WTC11 (cell line): ENCODE results near the gene CADM1. TPM values are rescaled to one million over a fixed set of nuclear protein-coding genes. Genes with fewer than 3 reads are reported as not detected.

Source experiments
- ATAC-seq: fragments of 200-7000 bp; cut with Tn5 transposase; 2 replicates; pipeline ENCODE4 v1.10.0; 2021; ENCODE audit warnings: mild to moderate bottlenecking, moderate library complexity
- CTCF ChIA-PET: fragments of 300-600 bp; sonication (Branson Sonifier 250); formaldehyde crosslinking; loops from one replicate; lab custom pipeline; 2021; ENCODE audit warnings: antibody characterized with exemption; lab: Charles Lee
- POLR2A ChIA-PET: fragments of 350-600 bp; sonication (Branson Sonifier 250); formaldehyde crosslinking; loops from one replicate; lab custom pipeline; 2021; ENCODE audit warnings: antibody characterized with exemption; lab: Charles Lee
- DNase-seq: peaks from one replicate; pipeline ENCODE4 v3.0.0; 2021; ENCODE audit warnings: low spot score
- H3K27ac Mint-ChIP-seq: 2 replicates; pipeline ENCODE4 v1.8.0; 2021; ENCODE audit warnings: mixed read lengths
- H3K27me3 Mint-ChIP-seq: 2 replicates; pipeline ENCODE4 v1.8.0; 2021; ENCODE audit warnings: low read depth, mild to moderate bottlenecking, moderate library complexity, mixed read lengths
- H3K36me3 Mint-ChIP-seq: 2 replicates; pipeline ENCODE4 v1.8.0; 2021; ENCODE audit warnings: mixed read lengths
- H3K4me1 Mint-ChIP-seq: 2 replicates; pipeline ENCODE4 v1.8.0; 2022; ENCODE audit warnings: mixed read lengths
- H3K4me3 Mint-ChIP-seq: 2 replicates; pipeline ENCODE4 v1.8.0; 2021; ENCODE audit warnings: mild to moderate bottlenecking, moderate library complexity, mixed read lengths
- H3K9me3 Mint-ChIP-seq: 2 replicates; pipeline ENCODE4 v1.8.0; 2021; ENCODE audit warnings: mixed read lengths
- AFF4 ChIP-seq: sonication (generic); formaldehyde crosslinking; IDR thresholded peaks from 2 replicates; pipeline ENCODE4 v1.8.1; 2023; ENCODE audit warnings: mild to moderate bottlenecking, missing genetic modification reagents, borderline replicate concordance
- CBFB ChIP-seq: sonication (generic); formaldehyde crosslinking; IDR thresholded peaks from 2 replicates; pipeline ENCODE4 v1.8.1; 2022; ENCODE audit warnings: mild to moderate bottlenecking, low read depth, missing genetic modification reagents
- CREB1 ChIP-seq: sonication (generic); formaldehyde crosslinking; IDR thresholded peaks from 2 replicates; pipeline ENCODE4 v1.8.0; 2023; ENCODE audit warnings: mild to moderate bottlenecking, missing genetic modification reagents
- E2F4 ChIP-seq: sonication (generic); formaldehyde crosslinking; IDR thresholded peaks from 2 replicates; pipeline ENCODE4 v1.8.1; 2022; ENCODE audit warnings: low read depth, mild to moderate bottlenecking, moderate library complexity, missing genetic modification reagents, borderline replicate concordance
- ETV6 ChIP-seq: sonication (generic); formaldehyde crosslinking; IDR thresholded peaks from 2 replicates; pipeline ENCODE4 v1.8.1; 2022; ENCODE audit warnings: mild to moderate bottlenecking, missing genetic modification reagents
- MXD4 ChIP-seq: fragments of 250-450 bp; sonication (Bioruptor Pico); IDR thresholded peaks from 2 replicates; pipeline ENCODE4 v1.8.0; 2021; ENCODE audit warnings: mild to moderate bottlenecking, moderate library complexity, borderline replicate concordance
- TEAD1 ChIP-seq: sonication (generic); formaldehyde crosslinking; IDR thresholded peaks from 2 replicates; pipeline ENCODE4 v1.8.0; 2022; ENCODE audit warnings: mild to moderate bottlenecking, missing genetic modification reagents
- USF2 ChIP-seq: sonication (generic); formaldehyde crosslinking; IDR thresholded peaks from 2 replicates; pipeline ENCODE4 v1.8.1; 2023; ENCODE audit warnings: mild to moderate bottlenecking, missing genetic modification reagents, moderate library complexity
- ZBTB43 ChIP-seq: sonication (generic); formaldehyde crosslinking; IDR thresholded peaks from 2 replicates; pipeline ENCODE4 v1.8.1; 2023; ENCODE audit warnings: mild to moderate bottlenecking, missing genetic modification reagents
- ZNF232 ChIP-seq: sonication (generic); formaldehyde crosslinking; IDR thresholded peaks from 2 replicates; pipeline ENCODE4 v1.8.0; 2022; ENCODE audit warnings: mild to moderate bottlenecking, missing genetic modification reagents
- ZNF263 ChIP-seq: sonication (generic); formaldehyde crosslinking; IDR thresholded peaks from 2 replicates; pipeline ENCODE4 v1.8.1; 2022; ENCODE audit warnings: low read depth, mild to moderate bottlenecking, moderate library complexity, missing genetic modification reagents
- ZNF281 ChIP-seq: sonication (generic); formaldehyde crosslinking; IDR thresholded peaks from 2 replicates; pipeline ENCODE4 v1.8.0; 2023; ENCODE audit warnings: mild to moderate bottlenecking, missing genetic modification reagents
- ZNF423 ChIP-seq: fragments of 250-450 bp; sonication (Bioruptor Pico); IDR thresholded peaks from 2 replicates; pipeline ENCODE4 v2.1.2; 2022; ENCODE audit warnings: mild to moderate bottlenecking, moderate library complexity
- total RNA-seq: library from RNA; stranded (reverse); gene quantifications from 3 replicates; pipeline ENCODE4 v1.2.3, GENCODE V29; 2021

CADM1 gene
- total RNA-seq, 1 experiment from 2014 or later = 26.8 TPM

- Mint-ChIP-seq H3K27me3 (no peaks in the 10 kb centered on the region), H3K27ac (no peak overlapping the region), H3K9me3 (no peaks in the 10 kb centered on the region), H3K36me3 (no peaks in the 10 kb centered on the region), H3K4me1 (peaks cover 54% of the 10 kb centered on the region), H3K4me3 (no peak overlapping the region)
- DNase-seq (no peak), ATAC-seq (peak; percentile 65)
- POLR2A ChIA-PET = interaction anchor here (0.6 kb wide), 1 partner anchor 14 kb away, joined by 4 read pairs; no protein-coding TSS in a partner anchor
- CTCF ChIA-PET = interaction anchor here (1.0 kb wide), 1 partner anchor 10 kb away, joined by 4 read pairs; no protein-coding TSS in a partner anchor
- no peak for TF ChIP-seq ZNF263 (CRISPR knock-in tag)
- no peak for TF ChIP-seq ZBTB43 (CRISPR knock-in tag)
- TF ChIP-seq ZNF423 (CRISPR knock-in tag) = no peak
- TF ChIP-seq ZNF281 (CRISPR knock-in tag) = no peak
- no peak for TF ChIP-seq USF2 (CRISPR knock-in tag)
- TF ChIP-seq CBFB (CRISPR knock-in tag) = no peak
- no peak for TF ChIP-seq MXD4 (CRISPR knock-in tag)
- no peak for TF ChIP-seq ETV6 (CRISPR knock-in tag)
- no peak for TF ChIP-seq ZNF232 (CRISPR knock-in tag)
- TF ChIP-seq CREB1 (CRISPR knock-in tag) = no peak
- TF ChIP-seq E2F4 (CRISPR knock-in tag) = no peak
- TF ChIP-seq AFF4 = no peak
- no peak for TF ChIP-seq TEAD1
These were observed 80.3 kb downstream of the CADM1 start for GRCh38 chr11:115423728-115424459.
